Measurements from ENCODE around the gene MTA3.

DNA sequence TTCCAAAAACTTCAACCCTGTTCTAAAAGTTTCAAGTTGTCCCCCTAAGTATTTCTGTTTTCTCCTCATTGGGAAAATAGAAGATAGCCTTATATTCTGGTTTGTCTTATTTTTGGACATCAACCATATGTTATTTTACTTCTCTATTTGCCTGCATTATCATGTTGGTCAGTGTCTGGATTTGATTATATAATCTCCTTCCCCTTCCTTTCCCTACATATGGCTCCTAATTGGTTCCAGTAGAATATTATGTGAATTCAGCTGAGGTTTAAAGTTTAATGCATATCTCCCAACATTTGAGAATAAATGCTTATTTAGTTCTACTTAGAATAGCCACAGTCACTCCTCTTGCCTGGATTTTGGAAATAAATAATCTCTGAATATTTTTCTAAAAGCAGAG, 128.6 kb downstream of the MTA3 start:
- TF ChIP-seq CTCF (IDR thresholded peaks at IDR 0.05; ENCODE audit: insufficient read depth, low read length) = no peak
- no peak for TF ChIP-seq REST (IDR thresholded peaks at IDR 0.05; ENCODE audit: insufficient replicate concordance, low read depth)
- TF ChIP-seq POLR2AphosphoS5 (IDR thresholded peaks at IDR 0.05; ENCODE audit: low read depth) = no peak
- no peak for TF ChIP-seq GABPA (IDR thresholded peaks at IDR 0.05; ENCODE audit: low read depth)
- TF ChIP-seq SPI1 (IDR thresholded peaks at IDR 0.05; ENCODE audit: borderline replicate concordance, low read depth) = no peak
